Measurements from ENCODE around the gene LYZL2. TPM values are rescaled to one million over a fixed set of nuclear protein-coding genes. Genes with fewer than 3 reads are reported as not detected.
"Not testable (repeated sequence)": the region's sequence is repeated elsewhere in the genome, so short reads cannot be mapped to it uniquely, and the experiment has no call there.

The LYZL2 gene
- total RNA-seq, 1 donor from 2014 or later, result not detected

GRCh38 chr10:30647089-30647488 lies 17.5 kb upstream of the LYZL2 start:
- Histone ChIP-seq H3K36me3 (no peaks in the 10 kb centered on the region), H3K4me1 (peaks cover 40% of the 10 kb centered on the region), H3K9me3 (replicated peaks) (no peaks in the 10 kb centered on the region), H3K27ac (replicated peaks) (no peak overlapping the region), H3K4me3 (no peak overlapping the region), H3K27me3 (ENCODE audit: low read depth) (no peaks in the 10 kb centered on the region)
- DNase-seq, result no peak
- TF ChIP-seq CTCF (IDR thresholded peaks at IDR 0.05; ENCODE audit: borderline replicate concordance), result no peak
- intact Hi-C loops (cut with micrococcal nuclease), result no loop called here

GRCh38 chr10:30645340-30645827 lies 15.8 kb upstream of the LYZL2 start:
- intact Hi-C loops (cut with micrococcal nuclease), result no loop called here
- Histone ChIP-seq H3K36me3 (no peaks in the 10 kb centered on the region), H3K9me3 (replicated peaks) (no peaks in the 10 kb centered on the region), H3K4me3 (peak overlapping the region; percentile 38), H3K4me1 (peaks cover 46% of the 10 kb centered on the region), H3K27me3 (ENCODE audit: low read depth) (no peaks in the 10 kb centered on the region), H3K27ac (replicated peaks) (peak overlapping the region; percentile 80)
- no peak for TF ChIP-seq CTCF (IDR thresholded peaks at IDR 0.05; ENCODE audit: borderline replicate concordance)
- peak; percentile 38 for DNase-seq

GRCh38 chr10:30644408-30644861 lies 14.9 kb upstream of the LYZL2 start:
- H3K27me3 ChIP-seq (ENCODE audit: low read depth); intact Hi-C loops (cut with micrococcal nuclease); H3K36me3 ChIP-seq; DNase-seq; H3K9me3 ChIP-seq (replicated peaks); H3K4me3 ChIP-seq: not testable (repeated sequence)
- Histone ChIP-seq H3K27ac (replicated peaks) (peak overlapping the region; percentile 80), H3K4me1 (peaks cover 50% of the 10 kb centered on the region)

- Histone ChIP-seq H3K4me1 (peaks cover 50% of the 10 kb centered on the region), H3K27ac (replicated peaks) (peak overlapping the region; percentile 80)
- H3K9me3 ChIP-seq (replicated peaks); H3K27me3 ChIP-seq (ENCODE audit: low read depth); H3K4me3 ChIP-seq; H3K36me3 ChIP-seq; intact Hi-C loops (cut with micrococcal nuclease): not testable (repeated sequence)
- peak; percentile 60 for DNase-seq
Observed at GRCh38 chr10:30643557-30644199, 14.1 kb upstream of the LYZL2 start.

- H3K27ac ChIP-seq (replicated peaks), result peak overlapping the region; percentile 80
- H3K27me3 ChIP-seq (ENCODE audit: low read depth); intact Hi-C loops (cut with micrococcal nuclease); H3K36me3 ChIP-seq; H3K4me3 ChIP-seq; DNase-seq; H3K9me3 ChIP-seq (replicated peaks): not testable (repeated sequence)
- peaks cover 50% of the 10 kb centered on the region for H3K4me1 ChIP-seq
Observed at GRCh38 chr10:30642856-30643255, 13.3 kb upstream of the LYZL2 start.

- TF ChIP-seq CTCF (IDR thresholded peaks at IDR 0.05; ENCODE audit: borderline replicate concordance), result peak; percentile 90
- DNase-seq, result no peak
- Histone ChIP-seq H3K9me3 (replicated peaks) (no peaks in the 10 kb centered on the region), H3K4me1 (peaks cover 44% of the 10 kb centered on the region), H3K27ac (replicated peaks) (peak overlapping the region; percentile 72), H3K27me3 (ENCODE audit: low read depth) (no peaks in the 10 kb centered on the region), H3K4me3 (no peak overlapping the region), H3K36me3 (no peaks in the 10 kb centered on the region)
- intact Hi-C loops (cut with micrococcal nuclease), result no loop called here
Observed at GRCh38 chr10:30639946-30640786, 10.6 kb upstream of the LYZL2 start.
